Measurements from ENCODE around the gene RUNX1. TPM values are rescaled to one million over a fixed set of nuclear protein-coding genes. Genes with fewer than 3 reads are reported as not detected.

RUNX1 gene
- total and polyA plus RNA-seq, 2 donors (not counting 1 experiment from before 2014, with no cell fraction given) = 26.3 to 73.0 TPM

DNA sequence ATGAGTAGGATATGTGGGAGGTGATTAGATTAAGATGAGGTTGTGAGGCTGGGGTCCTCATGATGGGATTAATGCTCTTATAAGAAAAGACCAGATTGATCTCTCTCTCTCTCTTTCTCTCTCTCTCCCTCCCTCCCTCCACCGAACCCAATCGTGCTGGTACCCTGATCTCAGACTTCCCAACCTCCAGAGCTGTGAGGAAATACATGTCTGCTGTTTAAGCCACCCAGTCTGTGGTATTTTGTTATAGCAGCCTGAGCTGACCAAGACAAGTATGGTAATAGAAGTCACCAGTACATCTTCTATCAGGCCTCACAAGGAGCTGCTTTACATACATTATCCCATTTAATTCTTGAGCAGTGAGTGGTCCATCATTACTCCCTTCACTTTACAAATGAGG lies 149.8 kb downstream of the RUNX1 start:
- Mint-ChIP-seq H3K4me3 (no peak overlapping the region), H3K27ac (no peak overlapping the region), H3K9me3 (ENCODE audit: insufficient read depth) (no peaks in the 10 kb centered on the region), H3K4me1 (no peaks in the 10 kb centered on the region), H3K27me3 (no peaks in the 10 kb centered on the region)
- ATAC-seq (ENCODE audit: low read depth) = no peak
- POLR2A ChIA-PET = no interaction called here
- TF ChIP-seq, protein P1, sequence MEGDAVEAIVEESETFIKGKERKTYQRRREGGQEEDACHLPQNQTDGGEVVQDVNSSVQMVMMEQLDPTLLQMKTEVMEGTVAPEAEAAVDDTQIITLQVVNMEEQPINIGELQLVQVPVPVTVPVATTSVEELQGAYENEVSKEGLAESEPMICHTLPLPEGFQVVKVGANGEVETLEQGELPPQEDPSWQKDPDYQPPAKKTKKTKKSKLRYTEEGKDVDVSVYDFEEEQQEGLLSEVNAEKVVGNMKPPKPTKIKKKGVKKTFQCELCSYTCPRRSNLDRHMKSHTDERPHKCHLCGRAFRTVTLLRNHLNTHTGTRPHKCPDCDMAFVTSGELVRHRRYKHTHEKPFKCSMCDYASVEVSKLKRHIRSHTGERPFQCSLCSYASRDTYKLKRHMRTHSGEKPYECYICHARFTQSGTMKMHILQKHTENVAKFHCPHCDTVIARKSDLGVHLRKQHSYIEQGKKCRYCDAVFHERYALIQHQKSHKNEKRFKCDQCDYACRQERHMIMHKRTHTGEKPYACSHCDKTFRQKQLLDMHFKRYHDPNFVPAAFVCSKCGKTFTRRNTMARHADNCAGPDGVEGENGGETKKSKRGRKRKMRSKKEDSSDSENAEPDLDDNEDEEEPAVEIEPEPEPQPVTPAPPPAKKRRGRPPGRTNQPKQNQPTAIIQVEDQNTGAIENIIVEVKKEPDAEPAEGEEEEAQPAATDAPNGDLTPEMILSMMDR (IDR thresholded peaks at IDR 0.05) = no peak
- TF ChIP-seq EZH2 (IDR thresholded peaks at IDR 0.05; ENCODE audit: borderline replicate concordance, insufficient read depth, low read depth, low read length, poor library complexity, severe bottlenecking) = no peak
- peaks cover 0 to 10% (median 6%) of the 10 kb centered on the region in 3 donors for H3K9me3 ChIP-seq (ENCODE audit: control extremely low read depth in 1 of 3, control insufficient read depth in 2 of 3, insufficient read depth in 1 of 3, low read length in 2 of 3)
- H3K27ac ChIP-seq (ENCODE audit: low read length in 2 of 2) = no peak overlapping the region
- no peaks in the 10 kb centered on the region for H3K4me1 ChIP-seq (ENCODE audit: control insufficient read depth in 2 of 2, insufficient read depth in 2 of 2, low read length in 2 of 2)
- intact Hi-C loops (cut with micrococcal nuclease) = loop anchor here (10.0 kb wide), 1 partner anchor 715 kb away; no protein-coding TSS in a partner anchor
- H2AFZ ChIP-seq (ENCODE audit: insufficient read depth, low read depth, low read length, poor library complexity, severe bottlenecking) = no peak overlapping the region
- DNase-seq = no peak
- H3K36me3 ChIP-seq (replicated peaks in 1 of 2; ENCODE audit: control extremely low read depth in 1 of 2, control insufficient read depth in 1 of 2, extremely low read depth in 1 of 2, insufficient read depth in 2 of 2, low read length in 1 of 2) = peaks cover 0 to 4% of the 10 kb centered on the region in 2 experiments
- no peak overlapping the region for H3K4me2 ChIP-seq (replicated peaks; ENCODE audit: low read depth, low read length, poor library complexity, severe bottlenecking)
- H4K20me1 ChIP-seq (ENCODE audit: control insufficient read depth, insufficient read depth, low read length, poor library complexity, severe bottlenecking) = peaks cover 72% of the 10 kb centered on the region
- WGBS (ENCODE audit: insufficient coverage) = no CpG with 5 or more reads among the region's 2 CpGs
- H3K27me3 ChIP-seq (replicated peaks in 1 of 4; ENCODE audit: control extremely low read depth in 1 of 4, control insufficient read depth in 3 of 4, insufficient read depth in 4 of 4, low read length in 3 of 4) = no peaks in the 10 kb centered on the region
- H3K4me3 ChIP-seq (ENCODE audit: control extremely low read depth in 1 of 5, extremely low read depth in 1 of 5, insufficient read depth in 1 of 5, low read depth in 2 of 5, low read length in 4 of 5) = no peak overlapping the region
- CTCF ChIA-PET = interaction anchor here (1.4 to 3.1 kb wide), 2 partner anchors 9 to 152 kb away, joined by 4 to 9 read pairs; no protein-coding TSS in a partner anchor
- H3K79me2 ChIP-seq (ENCODE audit: control insufficient read depth, insufficient read depth, low read length) = peaks cover 43% of the 10 kb centered on the region
- no peak overlapping the region for H3K9ac ChIP-seq (ENCODE audit: low read length)

DNA sequence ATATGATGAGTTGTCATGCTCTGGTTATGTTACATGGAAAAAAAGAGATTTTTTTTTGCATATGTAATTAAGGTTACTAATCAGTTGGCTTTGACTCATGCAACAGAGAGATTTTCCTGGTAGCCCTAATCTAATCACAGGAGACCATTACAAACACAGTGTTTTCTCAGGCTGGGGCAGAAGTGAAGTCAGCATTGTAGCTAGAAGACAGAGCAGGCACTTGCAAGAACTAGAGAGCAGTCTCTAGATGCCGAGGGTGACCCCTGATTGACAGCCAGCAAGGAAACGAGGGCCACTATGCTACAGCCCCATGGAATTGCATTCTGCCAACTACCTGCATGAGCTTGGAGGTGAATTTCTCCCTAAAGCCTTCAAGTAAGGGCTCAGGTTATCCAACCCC lies 151.3 kb downstream of the RUNX1 start:
- ChIA-PET CTCF (interaction anchor here (0.9 to 3.1 kb wide), 4 partner anchors 8 to 719 kb away, joined by 3 to 9 read pairs (median 5); no protein-coding TSS in a partner anchor), POLR2A (interaction anchor here (0.6 kb wide), 1 partner anchor 31 kb away, joined by 3 read pairs; no protein-coding TSS in a partner anchor)
- no peak overlapping the region for H2AFZ ChIP-seq (ENCODE audit: insufficient read depth, low read depth, low read length, poor library complexity, severe bottlenecking)
- no peaks in the 10 kb centered on the region for H3K27me3 ChIP-seq (replicated peaks in 1 of 4; ENCODE audit: control extremely low read depth in 1 of 4, control insufficient read depth in 3 of 4, insufficient read depth in 4 of 4, low read length in 3 of 4)
- peaks cover 0 to 4% of the 10 kb centered on the region in 2 experiments for H3K36me3 ChIP-seq (replicated peaks in 1 of 2; ENCODE audit: control extremely low read depth in 1 of 2, control insufficient read depth in 1 of 2, extremely low read depth in 1 of 2, insufficient read depth in 2 of 2, low read length in 1 of 2)
- 88% methylated on average over 1 of the region's 2 CpGs for WGBS (ENCODE audit: insufficient coverage)
- no peak for TF ChIP-seq EZH2 (IDR thresholded peaks at IDR 0.05; ENCODE audit: borderline replicate concordance, insufficient read depth, low read depth, low read length, poor library complexity, severe bottlenecking)
- TF ChIP-seq, protein P1 (IDR thresholded peaks at IDR 0.05) = no peak
- no peak overlapping the region for H3K27ac ChIP-seq (ENCODE audit: low read length in 2 of 2)
- ATAC-seq (ENCODE audit: low read depth) (no peak), DNase-seq (no peak)
- peaks cover 0 to 10% (median 6%) of the 10 kb centered on the region in 3 donors for H3K9me3 ChIP-seq (ENCODE audit: control extremely low read depth in 1 of 3, control insufficient read depth in 2 of 3, insufficient read depth in 1 of 3, low read length in 2 of 3)
- Mint-ChIP-seq H3K4me1 (no peaks in the 10 kb centered on the region), H3K9me3 (ENCODE audit: insufficient read depth) (no peaks in the 10 kb centered on the region), H3K27ac (no peak overlapping the region), H3K4me3 (no peak overlapping the region), H3K27me3 (no peaks in the 10 kb centered on the region)
- intact Hi-C loops (cut with micrococcal nuclease) = loop anchor here (10.0 kb wide), 1 partner anchor 717 kb away; no protein-coding TSS in a partner anchor
- no peaks in the 10 kb centered on the region for H3K4me1 ChIP-seq (ENCODE audit: control insufficient read depth in 2 of 2, insufficient read depth in 2 of 2, low read length in 2 of 2)
- H3K4me2 ChIP-seq (replicated peaks; ENCODE audit: low read depth, low read length, poor library complexity, severe bottlenecking) = no peak overlapping the region
- peaks cover 68% of the 10 kb centered on the region for H4K20me1 ChIP-seq (ENCODE audit: control insufficient read depth, insufficient read depth, low read length, poor library complexity, severe bottlenecking)
- H3K79me2 ChIP-seq (ENCODE audit: control insufficient read depth, insufficient read depth, low read length) = peaks cover 40% of the 10 kb centered on the region
- H3K9ac ChIP-seq (ENCODE audit: low read length) = no peak overlapping the region
- H3K4me3 ChIP-seq (ENCODE audit: control extremely low read depth in 1 of 5, extremely low read depth in 1 of 5, insufficient read depth in 1 of 5, low read depth in 2 of 5, low read length in 4 of 5) = no peak overlapping the region

Measured in B cell (primary cell).